Neural progenitor cell (in vitro differentiated cells): Measurements from ENCODE around the gene CDC42BPA. TPM values are rescaled to one million over a fixed set of nuclear protein-coding genes. Genes with fewer than 3 reads are reported as not detected.
"Not testable (repeated sequence)": the region's sequence is repeated elsewhere in the genome, so short reads cannot be mapped to it uniquely, and the experiment has no call there.

ENCODE experiments used
- DNase-seq: peaks from one replicate; pipeline ENCODE4 v3.0.0-alpha.2; 2016; ENCODE audit warnings: low spot score
- H2AFZ ChIP-seq: fragments of 200-600 bp; sonication (generic); replicated peaks from 2 replicates; pipeline ENCODE4 v1.6.1; 2016; ENCODE audit warnings: antibody characterized with exemption
- H3F3A ChIP-seq: fragments of 200-600 bp; sonication (generic); 2 replicates; pipeline ENCODE4 v1.6.1; 2016; ENCODE audit warnings: antibody characterized with exemption, low read depth
- H3K27ac ChIP-seq: fragments of 200-600 bp; sonication (generic); 2 replicates; pipeline ENCODE4 v1.5.1; 2016; ENCODE audit warnings: mild to moderate bottlenecking
- H3K27me3 ChIP-seq: fragments of 200-600 bp; sonication (generic); 2 replicates; pipeline ENCODE4 v1.6.1; 2016; ENCODE audit warnings: mild to moderate bottlenecking, moderate library complexity
- H3K36me3 ChIP-seq: fragments of 200-600 bp; sonication (generic); 2 replicates; pipeline ENCODE4 v1.5.1; 2016
- H3K4me1 ChIP-seq: fragments of 200-600 bp; sonication (generic); 2 replicates; pipeline ENCODE4 v1.6.1; 2016; ENCODE audit warnings: mixed run types
- H3K4me2 ChIP-seq: fragments of 200-600 bp; sonication (generic); 2 replicates; pipeline ENCODE4 v1.6.1; 2016
- H3K4me3 ChIP-seq: fragments of 200-600 bp; sonication (generic); 2 replicates; pipeline ENCODE4 v1.5.1; 2016
- H3K79me2 ChIP-seq: fragments of 200-600 bp; sonication (generic); 2 replicates; pipeline ENCODE4 v1.6.1; 2016; ENCODE audit warnings: low read depth
- H3K9ac ChIP-seq: fragments of 200-600 bp; sonication (generic); 2 replicates; pipeline ENCODE4 v1.6.1; 2016
- H3K9me3 ChIP-seq: fragments of 200-600 bp; sonication (generic); 2 replicates; pipeline ENCODE4 v1.5.1; 2016; ENCODE audit warnings: low read depth
- H4K20me1 ChIP-seq: fragments of 200-600 bp; sonication (generic); 2 replicates; pipeline ENCODE4 v1.6.1; 2016; ENCODE audit warnings: low read depth
- H3K27ac Mint-ChIP-seq: 3 replicates; pipeline ENCODE4 v1.8.0; 2021; ENCODE audit warnings: mixed read lengths
- H3K27me3 Mint-ChIP-seq: 2 replicates; pipeline ENCODE4 v1.8.0; 2022; ENCODE audit warnings: low read depth, mild to moderate bottlenecking, inconsistent platforms, moderate library complexity, mixed read lengths; ENCODE audit not compliant: insufficient read depth
- H3K36me3 Mint-ChIP-seq: 3 replicates; pipeline ENCODE4 v1.8.0; 2021; ENCODE audit warnings: mixed read lengths
- H3K4me1 Mint-ChIP-seq: 3 replicates; pipeline ENCODE4 v1.8.0; 2021; ENCODE audit warnings: mixed read lengths
- H3K4me3 Mint-ChIP-seq: 3 replicates; pipeline ENCODE4 v1.8.0; 2021; ENCODE audit warnings: mild to moderate bottlenecking, moderate library complexity, mixed read lengths
- H3K9me3 Mint-ChIP-seq: 3 replicates; pipeline ENCODE4 v1.8.0; 2020; ENCODE audit warnings: mixed read lengths
- EZH2 ChIP-seq: fragments of 200-600 bp; sonication (generic); IDR thresholded peaks from 2 replicates; pipeline ENCODE4 v1.6.1; 2017; ENCODE audit warnings: antibody characterized with exemption, mild to moderate bottlenecking, moderate library complexity
- EZH2phosphoT487 ChIP-seq: fragments of 200-600 bp; sonication (generic); IDR thresholded peaks from 2 replicates; pipeline ENCODE4 v1.6.1; 2017; ENCODE audit warnings: antibody characterized with exemption
- total RNA-seq: library from RNA; depleted of rRNA; stranded (reverse); fragments of >200 nt; gene quantifications from 2 replicates; pipeline ENCODE4 v1.2.3, GENCODE V29; 2015; ENCODE audit warnings: low replicate concordance
- TF ChIP-seq, protein P1 (sequence below): fragments of 200-600 bp; sonication (generic); IDR thresholded peaks from 2 replicates; pipeline ENCODE4 v1.5.1; 2017; ENCODE audit warnings: antibody characterized with exemption, mild to moderate bottlenecking

Gene CDC42BPA
- total RNA-seq, 1 donor from 2014 or later: 54.7 TPM

DNA sequence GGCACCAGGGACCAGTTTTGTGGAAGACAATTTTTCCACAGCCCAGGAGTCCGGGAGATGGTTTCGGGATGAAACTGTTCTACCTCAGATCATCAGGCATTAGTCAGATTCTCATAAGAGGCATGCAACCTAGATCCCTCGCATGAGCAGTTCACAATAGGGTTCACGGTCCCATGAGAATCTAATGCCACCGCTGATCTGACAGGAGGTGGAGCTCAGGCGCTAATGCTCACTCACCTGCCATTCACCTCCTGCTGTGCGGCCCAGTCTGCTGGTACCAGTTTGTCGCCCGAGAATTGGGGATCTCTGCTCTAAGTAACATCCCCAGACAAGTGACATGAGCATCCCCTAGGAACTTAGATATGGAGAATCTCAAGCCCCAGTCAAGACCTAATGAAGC, 197.5 kb downstream of the CDC42BPA start:
- Mint-ChIP-seq H3K4me1 (peaks cover 6% of the 10 kb centered on the region), H3K27ac (no peak overlapping the region), H3K27me3 (peaks cover 2% of the 10 kb centered on the region), H3K4me3 (no peak overlapping the region), H3K9me3 (no peaks in the 10 kb centered on the region), H3K36me3 (peaks cover 5% of the 10 kb centered on the region)
- H4K20me1 ChIP-seq: no peaks in the 10 kb centered on the region
- H3K27me3 ChIP-seq: no peaks in the 10 kb centered on the region
- H3K79me2 ChIP-seq: no peaks in the 10 kb centered on the region
- no peaks in the 10 kb centered on the region for H3F3A ChIP-seq
- no peak overlapping the region for H3K9ac ChIP-seq
- H3K27ac ChIP-seq: no peak overlapping the region
- H3K4me1 ChIP-seq: no peaks in the 10 kb centered on the region
- TF ChIP-seq EZH2 (no peak), EZH2phosphoT487 (no peak)
- TF ChIP-seq, protein P1, sequence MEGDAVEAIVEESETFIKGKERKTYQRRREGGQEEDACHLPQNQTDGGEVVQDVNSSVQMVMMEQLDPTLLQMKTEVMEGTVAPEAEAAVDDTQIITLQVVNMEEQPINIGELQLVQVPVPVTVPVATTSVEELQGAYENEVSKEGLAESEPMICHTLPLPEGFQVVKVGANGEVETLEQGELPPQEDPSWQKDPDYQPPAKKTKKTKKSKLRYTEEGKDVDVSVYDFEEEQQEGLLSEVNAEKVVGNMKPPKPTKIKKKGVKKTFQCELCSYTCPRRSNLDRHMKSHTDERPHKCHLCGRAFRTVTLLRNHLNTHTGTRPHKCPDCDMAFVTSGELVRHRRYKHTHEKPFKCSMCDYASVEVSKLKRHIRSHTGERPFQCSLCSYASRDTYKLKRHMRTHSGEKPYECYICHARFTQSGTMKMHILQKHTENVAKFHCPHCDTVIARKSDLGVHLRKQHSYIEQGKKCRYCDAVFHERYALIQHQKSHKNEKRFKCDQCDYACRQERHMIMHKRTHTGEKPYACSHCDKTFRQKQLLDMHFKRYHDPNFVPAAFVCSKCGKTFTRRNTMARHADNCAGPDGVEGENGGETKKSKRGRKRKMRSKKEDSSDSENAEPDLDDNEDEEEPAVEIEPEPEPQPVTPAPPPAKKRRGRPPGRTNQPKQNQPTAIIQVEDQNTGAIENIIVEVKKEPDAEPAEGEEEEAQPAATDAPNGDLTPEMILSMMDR: no peak
- no peak overlapping the region for H3K4me3 ChIP-seq
- peak; percentile 31 for DNase-seq
- H2AFZ ChIP-seq: no peak overlapping the region
- H3K4me2 ChIP-seq: no peak overlapping the region
- no peaks in the 10 kb centered on the region for H3K9me3 ChIP-seq
- H3K36me3 ChIP-seq: no peaks in the 10 kb centered on the region

DNA sequence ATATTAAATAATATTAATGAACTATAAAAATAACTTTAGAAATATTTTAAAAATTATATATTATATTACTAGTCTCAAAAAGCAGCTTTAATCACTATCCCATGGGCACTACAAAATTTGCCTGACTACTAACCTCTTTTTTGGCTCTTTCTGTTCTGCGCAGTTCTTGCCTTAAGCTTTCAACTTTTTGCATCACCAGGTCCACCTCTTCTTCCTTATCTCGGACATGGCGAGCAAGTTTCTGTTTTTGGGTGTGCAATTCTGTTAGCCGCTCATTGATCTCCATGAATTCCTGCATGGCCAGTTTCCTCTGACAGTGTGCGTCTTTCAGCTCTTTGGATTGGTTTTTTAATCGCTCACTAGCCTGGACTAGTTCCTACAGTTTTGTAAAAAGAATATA, 205.8 kb downstream of the CDC42BPA start:
- Histone ChIP-seq H3K4me3 (no peak overlapping the region), H3F3A (no peaks in the 10 kb centered on the region), H3K4me2 (no peak overlapping the region), H3K9me3 (no peaks in the 10 kb centered on the region), H4K20me1 (no peaks in the 10 kb centered on the region), H3K27me3 (no peaks in the 10 kb centered on the region), H3K4me1 (no peaks in the 10 kb centered on the region), H3K9ac (no peak overlapping the region), H2AFZ (no peak overlapping the region), H3K79me2 (no peaks in the 10 kb centered on the region), H3K36me3 (no peaks in the 10 kb centered on the region), H3K27ac (no peak overlapping the region)
- H3K4me1 Mint-ChIP-seq: no peaks in the 10 kb centered on the region
- no peak overlapping the region for H3K4me3 Mint-ChIP-seq
- peaks cover 2% of the 10 kb centered on the region for H3K9me3 Mint-ChIP-seq
- H3K27ac Mint-ChIP-seq: no peak overlapping the region
- TF ChIP-seq EZH2phosphoT487: no peak
- TF ChIP-seq EZH2: no peak
- TF ChIP-seq, protein P1: no peak
- no peak for DNase-seq
- H3K36me3 Mint-ChIP-seq: peaks cover 19% of the 10 kb centered on the region
- no peaks in the 10 kb centered on the region for H3K27me3 Mint-ChIP-seq

DNA sequence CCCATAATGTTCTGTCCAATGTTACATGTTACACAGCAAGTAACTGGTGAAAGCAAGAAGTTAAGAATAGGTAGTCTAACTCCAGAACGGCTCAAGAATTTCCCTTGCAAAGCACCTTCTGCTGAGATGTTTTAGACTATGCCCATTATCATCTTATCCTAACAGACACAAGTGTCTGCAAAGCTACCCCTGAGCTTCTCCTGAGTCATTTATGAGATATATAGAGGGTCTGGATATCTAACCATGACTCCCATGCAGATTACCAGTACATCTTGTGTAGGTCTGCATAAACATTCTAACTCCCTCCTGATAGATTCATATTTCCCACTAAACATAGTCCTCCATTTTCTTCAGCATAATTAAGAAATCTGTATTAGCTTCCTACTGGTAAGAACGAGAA, 206.5 kb downstream of the CDC42BPA start:
- Histone ChIP-seq H3K36me3 (no peaks in the 10 kb centered on the region), H3K4me3 (no peak overlapping the region), H3K4me2 (no peak overlapping the region), H3F3A (no peaks in the 10 kb centered on the region), H3K27ac (no peak overlapping the region), H3K79me2 (no peaks in the 10 kb centered on the region), H4K20me1 (no peaks in the 10 kb centered on the region), H2AFZ (no peak overlapping the region), H3K4me1 (no peaks in the 10 kb centered on the region), H3K9me3 (no peaks in the 10 kb centered on the region), H3K27me3 (no peaks in the 10 kb centered on the region), H3K9ac (no peak overlapping the region)
- H3K4me3 Mint-ChIP-seq: no peak overlapping the region
- DNase-seq: no peak
- H3K4me1 Mint-ChIP-seq: no peaks in the 10 kb centered on the region
- no peak overlapping the region for H3K27ac Mint-ChIP-seq
- H3K36me3 Mint-ChIP-seq: peaks cover 25% of the 10 kb centered on the region
- TF ChIP-seq, protein P1: no peak
- TF ChIP-seq EZH2 (no peak), EZH2phosphoT487 (no peak)
- peaks cover 2% of the 10 kb centered on the region for H3K9me3 Mint-ChIP-seq
- H3K27me3 Mint-ChIP-seq: no peaks in the 10 kb centered on the region

DNA sequence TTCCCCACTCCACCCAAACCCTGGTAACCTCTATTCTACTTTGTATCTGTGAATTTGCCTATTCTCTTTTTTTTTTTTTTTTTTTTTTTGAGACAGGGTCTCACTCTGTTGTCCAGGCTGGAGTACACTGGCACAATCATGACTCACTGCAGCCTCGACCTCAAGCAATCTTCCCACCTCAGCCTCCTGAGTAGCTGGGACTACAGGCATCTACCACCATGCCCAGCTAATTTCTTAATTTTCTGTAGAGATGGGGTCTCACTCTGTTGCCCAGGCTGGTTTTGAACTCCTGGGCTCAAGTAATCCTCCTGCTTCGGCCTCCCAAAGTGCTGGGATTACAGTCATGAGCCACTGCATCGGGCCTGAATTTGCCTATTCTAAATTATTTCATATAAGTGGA, 213.0 kb downstream of the CDC42BPA start:
- peaks cover 28% of the 10 kb centered on the region for H3K36me3 Mint-ChIP-seq
- not testable (repeated sequence) for H3K79me2 ChIP-seq, H3K27me3 ChIP-seq, H3K4me3 ChIP-seq, H3K27ac ChIP-seq, DNase-seq, H3K9me3 ChIP-seq, H3K9ac ChIP-seq, H3K36me3 ChIP-seq, H3K27ac Mint-ChIP-seq, H3F3A ChIP-seq, H3K27me3 Mint-ChIP-seq, H3K4me2 ChIP-seq, H4K20me1 ChIP-seq, H3K4me3 Mint-ChIP-seq, H3K9me3 Mint-ChIP-seq, H2AFZ ChIP-seq, H3K4me1 Mint-ChIP-seq, H3K4me1 ChIP-seq
